OCI-LY1 (cell line): ENCODE measurements around the gene TEDC1.

Experiments
- H2AFZ ChIP-seq: fragments of 200-600 bp; sonication (generic), shearing (Covaris generic); 2 replicates; pipeline ENCODE4 v1.6.0; 2014; ENCODE audit warnings: antibody characterized with exemption, mild to moderate bottlenecking, low read length
- H3F3A ChIP-seq: fragments of 200-600 bp; sonication (generic), shearing (Covaris generic); 2 replicates; pipeline ENCODE4 v1.6.0; 2014; ENCODE audit warnings: mild to moderate bottlenecking, antibody characterized with exemption, low read length, moderate library complexity; ENCODE audit not compliant: insufficient read depth
- H3K27ac ChIP-seq: fragments of 200-600 bp; sonication (generic); 2 replicates; pipeline ENCODE4 v1.5.1; 2014; ENCODE audit warnings: low read length, mixed run types, mild to moderate bottlenecking, low read depth; ENCODE audit not compliant: poor library complexity, severe bottlenecking
- H3K27me3 ChIP-seq: fragments of 200-600 bp; sonication (generic); 2 replicates; pipeline ENCODE4 v1.6.0; 2014; ENCODE audit warnings: antibody characterized with exemption, mild to moderate bottlenecking, low read length, moderate library complexity; ENCODE audit not compliant: insufficient read depth
- H3K36me3 ChIP-seq: fragments of 200-600 bp; sonication (generic); 2 replicates; pipeline ENCODE4 v1.6.1; 2014; ENCODE audit warnings: mild to moderate bottlenecking, antibody characterized with exemption, low read length, moderate library complexity, mixed read lengths; ENCODE audit not compliant: insufficient read depth
- H3K4me1 ChIP-seq: fragments of 200-600 bp; sonication (generic); 2 replicates; pipeline ENCODE4 v1.5.1; 2014; ENCODE audit warnings: mild to moderate bottlenecking, low read length, moderate library complexity; ENCODE audit not compliant: insufficient read depth, severe bottlenecking
- H3K4me2 ChIP-seq: fragments of 200-600 bp; sonication (generic), shearing (Covaris generic); 2 replicates; pipeline ENCODE4 v1.6.1; 2014; ENCODE audit warnings: low read length
- H3K4me3 ChIP-seq: fragments of 200-600 bp; sonication (generic); 2 replicates; pipeline ENCODE4 v1.5.1; 2014; ENCODE audit warnings: low read length, low read depth, mild to moderate bottlenecking, mixed read lengths; ENCODE audit not compliant: poor library complexity, severe bottlenecking
- H3K79me2 ChIP-seq: fragments of 200-600 bp; shearing (Covaris generic); 2 replicates; pipeline ENCODE4 v1.6.1; 2016; ENCODE audit warnings: mixed run types, low read length, mixed read lengths; ENCODE audit not compliant: insufficient read depth
- H3K9ac ChIP-seq: fragments of 200-600 bp; sonication (generic), shearing (Covaris generic); 2 replicates; pipeline ENCODE4 v1.6.1; 2014; ENCODE audit warnings: mild to moderate bottlenecking, low read length, mixed read lengths
- H3K9me2 ChIP-seq: fragments of 200-600 bp; sonication (generic), shearing (Covaris generic); 2 replicates; pipeline ENCODE4 v1.6.1; 2014; ENCODE audit warnings: low read depth, mild to moderate bottlenecking, low read length, mixed read lengths
- H3K9me3 ChIP-seq: fragments of 200-600 bp; shearing (Covaris generic); 2 replicates; pipeline ENCODE4 v1.6.1; 2014; ENCODE audit warnings: low read length, mixed read lengths
- H4K20me1 ChIP-seq: fragments of 200-600 bp; sonication (generic), shearing (Covaris generic); 2 replicates; pipeline ENCODE4 v1.6.0; 2016; ENCODE audit warnings: mild to moderate bottlenecking, low read length; ENCODE audit not compliant: insufficient read depth
- EZH2 ChIP-seq: fragments of 200-600 bp; sonication (generic), shearing (Covaris generic); IDR thresholded peaks from 2 replicates; pipeline ENCODE4 v1.8.0; 2017; ENCODE audit warnings: borderline replicate concordance, mixed run types, mild to moderate bottlenecking, antibody characterized with exemption, low read length, moderate library complexity, mixed read lengths
- TF ChIP-seq, protein P1 (sequence below): fragments of 200-600 bp; sonication (generic), shearing (Covaris generic); IDR thresholded peaks from 2 replicates; pipeline ENCODE4 v1.5.1; 2017; ENCODE audit warnings: mild to moderate bottlenecking, antibody characterized with exemption, low read length, moderate library complexity, mixed read lengths

TEDC1 gene

DNA sequence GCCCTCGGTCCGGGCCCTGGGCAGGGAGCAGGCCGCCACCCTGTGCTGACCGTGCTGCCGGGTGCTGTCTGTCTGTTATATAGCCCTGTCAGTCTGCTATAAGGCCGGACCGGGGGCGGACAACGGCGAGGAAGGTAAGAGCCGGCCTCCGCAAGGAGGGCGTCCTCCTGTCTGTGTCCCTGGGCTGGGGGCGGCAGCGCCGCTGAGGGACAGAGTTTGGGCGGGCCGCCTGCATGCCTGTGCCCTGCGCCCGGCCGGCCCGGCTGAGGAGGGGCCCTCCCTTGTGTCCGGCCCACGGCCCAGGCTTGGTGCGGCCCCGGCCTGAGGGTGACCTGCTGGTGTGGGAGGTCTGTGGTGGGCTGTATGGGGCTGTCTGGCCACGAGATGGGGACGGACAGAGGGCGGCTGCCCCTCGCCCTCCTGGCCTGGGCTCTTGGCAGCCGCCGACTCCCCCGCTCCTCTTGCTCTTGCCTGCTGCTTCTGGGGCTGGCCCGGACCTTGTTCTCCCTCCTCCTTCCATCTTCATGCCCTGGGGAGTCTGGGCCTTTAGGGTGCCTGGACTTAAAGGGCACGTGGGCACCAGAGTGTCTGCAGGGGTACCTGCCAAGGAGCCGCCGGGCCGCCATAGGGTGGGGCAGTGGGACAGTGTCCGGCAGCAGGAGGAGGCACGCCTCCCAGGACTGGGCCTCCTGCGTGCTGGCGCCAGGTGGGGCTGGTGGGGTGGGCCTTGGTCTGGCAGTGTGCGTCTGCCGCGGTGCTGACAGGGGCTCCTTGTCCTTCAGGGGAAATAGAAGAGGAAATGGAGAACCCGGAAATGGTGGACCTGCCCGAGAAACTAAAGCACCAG is 41.5 kb upstream of the TEDC1 start:
- Histone ChIP-seq H4K20me1 (no peaks in the 10 kb centered on the region), H3K4me2 (no peak overlapping the region), H3K4me3 (no peak overlapping the region), H3K4me1 (no peaks in the 10 kb centered on the region), H3K9me3 (no peaks in the 10 kb centered on the region), H3K27me3 (no peaks in the 10 kb centered on the region), H3K36me3 (peaks cover 52% of the 10 kb centered on the region; the same call in 1 of the 2 replicates), H3K79me2 (no peaks in the 10 kb centered on the region), H3K9ac (no peak overlapping the region), H3F3A (no peaks in the 10 kb centered on the region), H3K27ac (no peak overlapping the region), H3K9me2 (no peaks in the 10 kb centered on the region), H2AFZ (no peak overlapping the region)
- TF ChIP-seq, protein P1, sequence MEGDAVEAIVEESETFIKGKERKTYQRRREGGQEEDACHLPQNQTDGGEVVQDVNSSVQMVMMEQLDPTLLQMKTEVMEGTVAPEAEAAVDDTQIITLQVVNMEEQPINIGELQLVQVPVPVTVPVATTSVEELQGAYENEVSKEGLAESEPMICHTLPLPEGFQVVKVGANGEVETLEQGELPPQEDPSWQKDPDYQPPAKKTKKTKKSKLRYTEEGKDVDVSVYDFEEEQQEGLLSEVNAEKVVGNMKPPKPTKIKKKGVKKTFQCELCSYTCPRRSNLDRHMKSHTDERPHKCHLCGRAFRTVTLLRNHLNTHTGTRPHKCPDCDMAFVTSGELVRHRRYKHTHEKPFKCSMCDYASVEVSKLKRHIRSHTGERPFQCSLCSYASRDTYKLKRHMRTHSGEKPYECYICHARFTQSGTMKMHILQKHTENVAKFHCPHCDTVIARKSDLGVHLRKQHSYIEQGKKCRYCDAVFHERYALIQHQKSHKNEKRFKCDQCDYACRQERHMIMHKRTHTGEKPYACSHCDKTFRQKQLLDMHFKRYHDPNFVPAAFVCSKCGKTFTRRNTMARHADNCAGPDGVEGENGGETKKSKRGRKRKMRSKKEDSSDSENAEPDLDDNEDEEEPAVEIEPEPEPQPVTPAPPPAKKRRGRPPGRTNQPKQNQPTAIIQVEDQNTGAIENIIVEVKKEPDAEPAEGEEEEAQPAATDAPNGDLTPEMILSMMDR: no peak
- no peak for TF ChIP-seq EZH2

DNA sequence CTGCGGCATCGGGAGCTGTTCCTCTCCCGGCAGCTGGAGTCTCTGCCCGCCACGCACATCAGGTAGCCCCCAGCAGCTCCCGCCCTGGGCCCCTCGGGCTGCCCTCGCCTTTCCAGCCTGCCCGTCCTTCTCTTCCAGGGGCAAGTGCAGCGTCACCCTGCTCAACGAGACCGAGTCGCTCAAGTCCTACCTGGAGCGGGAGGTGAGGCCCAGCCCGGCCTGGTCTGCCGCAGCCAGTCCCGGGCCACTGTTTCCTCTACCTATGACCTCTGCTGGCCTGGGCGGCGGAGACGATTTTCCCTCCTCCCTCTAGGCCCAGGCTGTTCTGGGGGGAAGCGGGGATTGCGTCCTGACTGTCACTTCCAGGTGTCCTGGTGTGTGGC is 40.9 kb upstream of the TEDC1 start:
- no peak overlapping the region for H3K9ac ChIP-seq
- no peaks in the 10 kb centered on the region for H3K79me2 ChIP-seq
- H3K4me2 ChIP-seq: no peak overlapping the region
- H3K9me3 ChIP-seq: no peaks in the 10 kb centered on the region
- H3K9me2 ChIP-seq: no peaks in the 10 kb centered on the region
- H3K27me3 ChIP-seq: no peaks in the 10 kb centered on the region
- no peaks in the 10 kb centered on the region for H4K20me1 ChIP-seq
- H3K4me1 ChIP-seq: no peaks in the 10 kb centered on the region
- no peak overlapping the region for H3K4me3 ChIP-seq
- peaks cover 58% of the 10 kb centered on the region for H3K36me3 ChIP-seq
- no peak overlapping the region for H2AFZ ChIP-seq
- no peak overlapping the region for H3K27ac ChIP-seq
- TF ChIP-seq EZH2: no peak
- TF ChIP-seq, protein P1: no peak
- H3F3A ChIP-seq: no peaks in the 10 kb centered on the region

DNA sequence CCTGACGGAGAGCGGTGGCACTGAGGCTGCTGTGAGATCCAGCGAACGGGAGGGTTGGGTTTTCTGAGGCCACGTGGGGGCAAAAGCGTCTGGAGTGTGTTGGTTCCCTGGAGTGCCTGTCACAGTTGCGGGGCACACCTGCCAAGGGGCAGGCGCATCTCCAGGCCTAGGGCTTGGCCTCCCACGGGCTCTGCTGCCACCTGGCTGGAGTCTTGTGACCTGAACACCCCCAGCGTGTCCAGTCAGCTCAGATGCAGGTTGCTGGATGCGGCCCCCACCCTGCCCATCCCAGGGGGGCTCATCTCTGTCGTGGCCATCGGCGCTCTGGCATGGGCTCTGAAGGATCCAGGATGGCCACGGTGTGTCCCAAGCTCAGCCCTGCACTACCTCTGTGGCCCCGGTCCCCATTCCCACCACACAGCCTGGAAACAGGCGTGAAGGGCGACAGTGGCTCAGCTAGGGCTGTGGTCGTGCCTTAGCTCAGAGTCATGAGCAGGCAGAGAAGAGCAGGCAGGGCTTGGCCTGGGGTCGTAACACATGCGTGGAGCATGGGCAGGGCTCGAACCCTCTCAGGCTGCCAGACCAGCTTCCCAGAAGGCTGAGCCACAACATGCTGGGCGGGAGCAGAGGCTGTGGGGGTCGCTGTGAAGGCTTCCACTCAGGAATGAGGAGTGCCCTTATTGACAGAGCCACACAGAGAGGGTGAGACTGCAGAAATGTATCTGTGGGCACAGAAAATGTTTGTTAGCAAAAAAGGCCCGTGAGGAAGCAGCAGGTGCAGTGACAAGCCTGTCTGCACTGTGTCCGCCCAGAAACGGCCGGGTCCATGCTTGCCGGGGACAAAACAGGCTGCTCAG is 40.0 kb upstream of the TEDC1 start:
- no peaks in the 10 kb centered on the region for H3K27me3 ChIP-seq
- no peak overlapping the region for H3K4me2 ChIP-seq
- no peaks in the 10 kb centered on the region for H4K20me1 ChIP-seq
- no peaks in the 10 kb centered on the region for H3F3A ChIP-seq
- H3K9me3 ChIP-seq: no peaks in the 10 kb centered on the region
- H3K9me2 ChIP-seq: no peaks in the 10 kb centered on the region
- no peak overlapping the region for H3K27ac ChIP-seq
- no peaks in the 10 kb centered on the region for H3K79me2 ChIP-seq
- no peak for TF ChIP-seq EZH2
- TF ChIP-seq, protein P1: no peak
- no peaks in the 10 kb centered on the region for H3K4me1 ChIP-seq
- H3K4me3 ChIP-seq: no peak overlapping the region
- H3K9ac ChIP-seq: no peak overlapping the region
- no peak overlapping the region for H2AFZ ChIP-seq
- H3K36me3 ChIP-seq: peaks cover 68% of the 10 kb centered on the region
